Parathyroid adenoma (tissue), 2 donors: ENCODE results near the gene TOM1L2.
A peak's percentile ranks its signal among the peaks of the same experiment; 100 is the strongest.

ENCODE experiments used
- H2AFZ ChIP-seq: fragments of 300-600 bp; sonication (generic); one replicate; pipeline ENCODE4 v1.7.0; 2017; ENCODE audit warnings: antibody characterized with exemption, mild to moderate bottlenecking
- H3K27ac ChIP-seq: fragments of 300-600 bp; sonication (generic); one replicate; pipeline ENCODE4 v1.7.0; 2017
- H3K27me3 ChIP-seq: fragments of 300-600 bp; sonication (generic); one replicate; pipeline ENCODE4 v1.7.0; 2017; ENCODE audit warnings: low read length; ENCODE audit not compliant: control insufficient read depth, insufficient read depth
- H3K36me3 ChIP-seq: fragments of 300-600 bp; sonication (generic); one replicate; pipeline ENCODE4 v1.7.0; 2017; ENCODE audit warnings: low read length; ENCODE audit not compliant: control insufficient read depth, insufficient read depth
- H3K4me1 ChIP-seq: fragments of 300-600 bp; sonication (generic); one replicate; pipeline ENCODE4 v1.7.0; 2017; ENCODE audit warnings: control low read depth
- H3K4me2 ChIP-seq: fragments of 300-600 bp; sonication (generic); one replicate; pipeline ENCODE4 v1.7.0; 2017; ENCODE audit warnings: low read length
- H3K4me3 ChIP-seq: fragments of 300-600 bp; sonication (generic); one replicate; pipeline ENCODE4 v1.7.0; 2017; ENCODE audit warnings: low read depth, low read length
- H3K79me2 ChIP-seq: fragments of 300-600 bp; sonication (generic); one replicate; pipeline ENCODE4 v1.7.0; 2017; ENCODE audit warnings: control low read depth
- H3K9ac ChIP-seq: fragments of 300-600 bp; sonication (generic); one replicate; pipeline ENCODE4 v1.7.0; 2017; ENCODE audit warnings: mild to moderate bottlenecking
- H3K9me3 ChIP-seq: fragments of 300-600 bp; sonication (generic); one replicate; pipeline ENCODE4 v1.7.0; 2017; ENCODE audit warnings: low read length; ENCODE audit not compliant: control insufficient read depth
- CTCF ChIP-seq: fragments of 300-600 bp; sonication (generic); IDR thresholded peaks from one replicate; pipeline ENCODE4 v1.7.0; 2017; ENCODE audit warnings: antibody characterized with exemption, mild to moderate bottlenecking
- donor health status: primary hyperparathyroidism.

Gene TOM1L2

GRCh38 chr17:17924131-17924856 is 47.9 kb downstream of the TOM1L2 start:
- no peak for TF ChIP-seq CTCF
- Histone ChIP-seq H2AFZ (no peak overlapping the region), H3K4me2 (no peak overlapping the region), H3K27me3 (no peaks in the 10 kb centered on the region), H3K4me3 (no peak overlapping the region), H3K27ac (no peak overlapping the region), H3K4me1 (peaks cover 18% of the 10 kb centered on the region), H3K9ac (no peak overlapping the region), H3K36me3 (no peaks in the 10 kb centered on the region), H3K79me2 (peaks cover 38% of the 10 kb centered on the region), H3K9me3 (no peaks in the 10 kb centered on the region)

GRCh38 chr17:17922070-17922614 is 50.1 kb downstream of the TOM1L2 start:
- H3K4me1 ChIP-seq: peaks cover 15% of the 10 kb centered on the region
- no peak for TF ChIP-seq CTCF
- no peaks in the 10 kb centered on the region for H3K9me3 ChIP-seq
- H3K27ac ChIP-seq: peak overlapping the region; percentile 70
- no peaks in the 10 kb centered on the region for H3K27me3 ChIP-seq
- no peak overlapping the region for H3K4me3 ChIP-seq
- H2AFZ ChIP-seq: peak overlapping the region; percentile 3
- no peak overlapping the region for H3K4me2 ChIP-seq
- H3K79me2 ChIP-seq: peaks cover 27% of the 10 kb centered on the region
- H3K36me3 ChIP-seq: no peaks in the 10 kb centered on the region
- H3K9ac ChIP-seq: no peak overlapping the region

GRCh38 chr17:17921192-17922069 is 50.8 kb downstream of the TOM1L2 start:
- Histone ChIP-seq H3K4me1 (peaks cover 15% of the 10 kb centered on the region), H3K36me3 (no peaks in the 10 kb centered on the region), H3K27ac (peak overlapping the region; percentile 70), H3K4me3 (no peak overlapping the region), H3K79me2 (peaks cover 24% of the 10 kb centered on the region), H3K4me2 (no peak overlapping the region), H3K9ac (no peak overlapping the region), H3K27me3 (no peaks in the 10 kb centered on the region), H2AFZ (peak overlapping the region; percentile 3), H3K9me3 (no peaks in the 10 kb centered on the region)
- TF ChIP-seq CTCF: no peak

GRCh38 chr17:17919169-17920107 is 52.8 kb downstream of the TOM1L2 start:
- peaks cover 18% of the 10 kb centered on the region for H3K79me2 ChIP-seq
- no peak overlapping the region for H3K9ac ChIP-seq
- H3K4me3 ChIP-seq: no peak overlapping the region
- H3K27ac ChIP-seq: no peak overlapping the region
- H3K9me3 ChIP-seq: no peaks in the 10 kb centered on the region
- no peaks in the 10 kb centered on the region for H3K27me3 ChIP-seq
- H3K4me1 ChIP-seq: peaks cover 15% of the 10 kb centered on the region
- H2AFZ ChIP-seq: no peak overlapping the region
- peak; percentile 78 for TF ChIP-seq CTCF
- no peak overlapping the region for H3K4me2 ChIP-seq
- no peaks in the 10 kb centered on the region for H3K36me3 ChIP-seq
